ENCODE results near the gene NPIPA8. TPM values are rescaled to one million over a fixed set of nuclear protein-coding genes. Genes with fewer than 3 reads are reported as not detected.
"Not testable (repeated sequence)": the region's sequence is repeated elsewhere in the genome, so short reads cannot be mapped to it uniquely, and the experiment has no call there.

NPIPA8 gene
- total RNA-seq, 5 donors from 2014 or later (not counting 1 experiment from before 2014, with no cell fraction given), result 0.36 to 2.2 (median 0.48) TPM; not detected in 1

DNA sequence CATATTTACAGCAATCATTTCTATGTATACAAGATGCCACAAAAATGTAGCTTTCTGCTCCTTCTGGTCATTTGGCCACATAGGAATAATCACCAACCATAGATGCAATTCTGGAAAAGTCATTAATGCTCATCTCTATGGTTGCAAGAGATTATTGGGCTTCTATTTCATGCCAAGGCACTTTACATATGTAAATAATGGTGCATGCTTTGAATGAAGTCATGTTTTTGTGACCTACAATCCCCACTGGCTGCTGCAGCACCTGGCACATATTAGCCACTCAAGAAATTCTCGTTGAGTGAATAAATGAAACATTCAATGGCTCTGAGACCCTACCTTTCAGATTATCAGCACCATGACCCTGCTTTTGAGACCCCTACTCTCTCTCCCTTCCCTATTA is 50.2 kb downstream of the NPIPA8 start:
- ATAC-seq (replicated peaks in 1 of 4); H3K9me3 Mint-ChIP-seq; CTCF ChIA-PET; H3K4me3 ChIP-seq (ENCODE audit: control insufficient read depth in 1 of 2, extremely low read depth in 1 of 2, low read length in 1 of 2); H3K27me3 Mint-ChIP-seq; H3K27me3 ChIP-seq (replicated peaks in 1 of 2; ENCODE audit: control insufficient read depth in 2 of 2, extremely low read depth in 1 of 2, insufficient read depth in 2 of 2, low read length in 1 of 2); POLR2A ChIA-PET; H3K4me1 Mint-ChIP-seq; H3K4me1 ChIP-seq (ENCODE audit: control insufficient read depth in 1 of 2, extremely low read depth in 1 of 2, insufficient read depth in 2 of 2, low read length in 2 of 2); H3K36me3 ChIP-seq (ENCODE audit: control insufficient read depth in 2 of 2, extremely low read depth in 1 of 2, insufficient read depth in 1 of 2, low read length in 1 of 2); H3K4me3 Mint-ChIP-seq; H3K36me3 Mint-ChIP-seq; H3K27ac Mint-ChIP-seq; H3K27ac ChIP-seq (ENCODE audit: low read length); DNase-seq; H3K9me3 ChIP-seq: not testable (repeated sequence)
- no CpG with 5 or more reads among the region's 1 CpG for WGBS (ENCODE audit: insufficient coverage)

- ATAC-seq (replicated peaks in 1 of 4); DNase-seq; H3K9me3 Mint-ChIP-seq; H3K27ac Mint-ChIP-seq; H3K36me3 ChIP-seq (ENCODE audit: control insufficient read depth in 2 of 2, extremely low read depth in 1 of 2, insufficient read depth in 1 of 2, low read length in 1 of 2); CTCF ChIA-PET; H3K9me3 ChIP-seq; H3K36me3 Mint-ChIP-seq; POLR2A ChIA-PET; H3K27me3 Mint-ChIP-seq; H3K27me3 ChIP-seq (replicated peaks in 1 of 2; ENCODE audit: control insufficient read depth in 2 of 2, extremely low read depth in 1 of 2, insufficient read depth in 2 of 2, low read length in 1 of 2); H3K4me3 Mint-ChIP-seq; H3K27ac ChIP-seq (ENCODE audit: low read length); H3K4me1 ChIP-seq (ENCODE audit: control insufficient read depth in 1 of 2, extremely low read depth in 1 of 2, insufficient read depth in 2 of 2, low read length in 2 of 2); H3K4me1 Mint-ChIP-seq; H3K4me3 ChIP-seq (ENCODE audit: control insufficient read depth in 1 of 2, extremely low read depth in 1 of 2, low read length in 1 of 2): not testable (repeated sequence)
- WGBS (ENCODE audit: insufficient coverage), result no CpG with 5 or more reads among the region's 3 CpGs
Observed at GRCh38 chr16:18280319-18280718, 56.2 kb downstream of the NPIPA8 start.

DNA sequence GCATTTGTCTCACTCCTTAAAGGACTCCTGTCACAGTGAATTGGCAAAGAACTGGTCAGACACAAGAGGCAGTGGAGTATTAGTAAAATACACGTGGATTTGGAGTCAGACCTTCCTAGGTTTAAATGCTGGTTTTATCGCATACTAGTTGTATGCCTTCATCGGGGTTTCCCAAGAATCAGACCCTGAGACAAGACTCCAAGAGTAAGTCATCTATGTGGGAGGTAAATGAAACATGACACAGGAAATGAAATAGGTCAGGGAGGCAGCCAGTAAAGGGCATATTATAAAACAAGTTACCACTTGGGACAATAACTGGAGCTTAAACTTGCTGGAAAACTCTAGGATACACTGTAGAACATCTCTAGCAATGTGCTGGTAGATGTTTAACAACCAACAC is 59.8 kb downstream of the NPIPA8 start:
- H3K9me3 Mint-ChIP-seq; H3K27me3 Mint-ChIP-seq; H3K36me3 Mint-ChIP-seq; POLR2A ChIA-PET; H3K27me3 ChIP-seq (replicated peaks in 1 of 2; ENCODE audit: control insufficient read depth in 2 of 2, extremely low read depth in 1 of 2, insufficient read depth in 2 of 2, low read length in 1 of 2); DNase-seq; ATAC-seq (replicated peaks in 1 of 4); H3K9me3 ChIP-seq; H3K4me3 ChIP-seq (ENCODE audit: control insufficient read depth in 1 of 2, extremely low read depth in 1 of 2, low read length in 1 of 2); H3K4me3 Mint-ChIP-seq; H3K27ac ChIP-seq (ENCODE audit: low read length); H3K4me1 Mint-ChIP-seq; CTCF ChIA-PET; H3K36me3 ChIP-seq (ENCODE audit: control insufficient read depth in 2 of 2, extremely low read depth in 1 of 2, insufficient read depth in 1 of 2, low read length in 1 of 2); H3K4me1 ChIP-seq (ENCODE audit: control insufficient read depth in 1 of 2, extremely low read depth in 1 of 2, insufficient read depth in 2 of 2, low read length in 2 of 2); H3K27ac Mint-ChIP-seq: not testable (repeated sequence)
- WGBS (ENCODE audit: insufficient coverage), result no CpG with 5 or more reads among the region's 3 CpGs

- H3K4me3 Mint-ChIP-seq; POLR2A ChIA-PET; H3K9me3 Mint-ChIP-seq; H3K36me3 Mint-ChIP-seq; H3K27me3 ChIP-seq (replicated peaks in 1 of 2; ENCODE audit: control insufficient read depth in 2 of 2, extremely low read depth in 1 of 2, insufficient read depth in 2 of 2, low read length in 1 of 2); H3K9me3 ChIP-seq; H3K4me1 Mint-ChIP-seq; ATAC-seq (replicated peaks in 1 of 4); CTCF ChIA-PET; H3K27ac Mint-ChIP-seq; H3K4me3 ChIP-seq (ENCODE audit: control insufficient read depth in 1 of 2, extremely low read depth in 1 of 2, low read length in 1 of 2); DNase-seq; H3K27me3 Mint-ChIP-seq; H3K27ac ChIP-seq (ENCODE audit: low read length); H3K4me1 ChIP-seq (ENCODE audit: control insufficient read depth in 1 of 2, extremely low read depth in 1 of 2, insufficient read depth in 2 of 2, low read length in 2 of 2); H3K36me3 ChIP-seq (ENCODE audit: control insufficient read depth in 2 of 2, extremely low read depth in 1 of 2, insufficient read depth in 1 of 2, low read length in 1 of 2): not testable (repeated sequence)
- no CpG with 5 or more reads among the region's 2 CpGs for WGBS (ENCODE audit: insufficient coverage)
Observed at GRCh38 chr16:18270171-18270570, 66.4 kb downstream of the NPIPA8 start.

Other genes starting within 250 kb of the NPIPA8 start
- 10 to 100 TPM; 47.1 to 96.3 (median 83.5) TPM for gene NOMO2, start 225.4 kb upstream of the NPIPA8 start, total RNA-seq